ENCODE results near the gene ATG13. TPM values are rescaled to one million over a fixed set of nuclear protein-coding genes. Genes with fewer than 3 reads are reported as not detected.

Gene ATG13
- total and polyA plus RNA-seq, 2 of the 4 experiments (the other 2 are of a cell fraction), result 43.0 to 49.7 TPM

GRCh38 chr11:46640036-46640788 lies 22.9 kb downstream of the ATG13 start:
- WGBS, 2 experiments (ENCODE audit: extremely low coverage in 2 of 2, insufficient read length in 1 of 2), result no CpG with 5 or more reads among the region's 6 CpGs
- DNase-seq (no peak), ATAC-seq (ENCODE audit: low read depth) (no peak)
- no peak overlapping the region for H2BK5ac ChIP-seq (ENCODE audit: low read depth, low read length, poor library complexity, severe bottlenecking)
- no peak overlapping the region for H2BK120ac ChIP-seq (ENCODE audit: low read depth, low read length)
- no peak for TF ChIP-seq MAZ (IDR thresholded peaks at IDR 0.05; ENCODE audit: borderline replicate concordance, low read depth, low read length)
- TF ChIP-seq FOS (IDR thresholded peaks at IDR 0.05; ENCODE audit: low read depth, low read length), result no peak
- no peak for TF ChIP-seq CHD1 (IDR thresholded peaks at IDR 0.05; ENCODE audit: low read depth, low read length)
- intact Hi-C loops (cut with micrococcal nuclease) (no loop called here), dilution Hi-C loops (cut with HindIII; ENCODE audit: low sequenced_read_pairs, unreplicated experiment) (no loop called here), in situ Hi-C loops (cut with MboI; ENCODE audit: low sequenced_read_pairs) (no loop called here)
- no peak overlapping the region for H3K56ac ChIP-seq (ENCODE audit: extremely low read depth, insufficient read depth, low read length)
- no peak overlapping the region for H3K23ac ChIP-seq (ENCODE audit: low read depth, low read length)
- no peak overlapping the region for H2AK5ac ChIP-seq (ENCODE audit: low read depth, low read length)
- H3K9me1 ChIP-seq (ENCODE audit: insufficient read depth, low read length), result no peaks in the 10 kb centered on the region
- BruUV-seq (replicated peaks), result no TSS peak
- no peaks in the 10 kb centered on the region for H3K27me3 ChIP-seq (ENCODE audit: control insufficient read depth, insufficient read depth, low read length)
- H3K9me3 ChIP-seq (ENCODE audit: control insufficient read depth, insufficient read depth, low read length), result peaks cover 2% of the 10 kb centered on the region; the same call in 1 of the 2 replicates
- no peak overlapping the region for H4K8ac ChIP-seq (ENCODE audit: low read depth in 2 of 2, low read length in 2 of 2)
- CTCF ChIA-PET, result no interaction called here
- H3K79me1 ChIP-seq (ENCODE audit: low read depth in 1 of 2, low read length in 2 of 2), result peaks cover 29 to 46% of the 10 kb centered on the region in 2 experiments
- no peak overlapping the region for H3K9ac ChIP-seq (ENCODE audit: low read depth, low read length)
- no peaks in the 10 kb centered on the region for H4K20me1 ChIP-seq (ENCODE audit: insufficient read depth, low read length)
- no peak overlapping the region for H2AFZ ChIP-seq (replicated peaks; ENCODE audit: low read length, poor library complexity)
- no peak overlapping the region for H4K91ac ChIP-seq (ENCODE audit: insufficient read depth, low read depth, low read length)
- H2BK15ac ChIP-seq (ENCODE audit: low read depth, low read length), result no peak overlapping the region
- H2AK9ac ChIP-seq (replicated peaks; ENCODE audit: low read depth, low read length, poor library complexity), result no peak overlapping the region
- H3K14ac ChIP-seq (replicated peaks; ENCODE audit: low read depth, low read length), result no peak overlapping the region
- H2BK20ac ChIP-seq (ENCODE audit: low read depth, low read length), result no peak overlapping the region
- H3K4me3 ChIP-seq (ENCODE audit: insufficient read depth, low read depth, low read length), result no peak overlapping the region
- peaks cover 3% of the 10 kb centered on the region for H3K4me1 ChIP-seq (ENCODE audit: control insufficient read depth, insufficient read depth, low read length)
- no peak overlapping the region for H3K18ac ChIP-seq (ENCODE audit: low read depth, low read length)
- H4K5ac ChIP-seq (ENCODE audit: low read depth, low read length), result no peak overlapping the region
- POLR2A ChIA-PET (ENCODE audit: unreplicated experiment), result no interaction called here
- no peak overlapping the region for H3K27ac ChIP-seq (ENCODE audit: insufficient read depth, low read length)
- no peak overlapping the region for H3K4ac ChIP-seq (ENCODE audit: low read depth, low read length)
- H3K4me2 ChIP-seq (ENCODE audit: low read depth, low read length), result no peak overlapping the region
- H3K36me3 ChIP-seq (ENCODE audit: control insufficient read depth, insufficient read depth, low read length), result peaks cover 7% of the 10 kb centered on the region

All from IMR-90 (cell line).